Measurements from ENCODE around the gene ZBTB12.

- TF ChIP-seq EZH2 (IDR thresholded peaks at IDR 0.05; ENCODE audit: low read depth) (no peak), CTCF (conservative IDR thresholded peaks at IDR 0.05) (no peak)
Observed at GRCh38 chr6:31948306-31948705, 46.4 kb upstream of the ZBTB12 start.

Data from PC-9 (cell line).